HG03457 (cell line): ENCODE measurements around the gene PPP1R14B.
A peak's percentile ranks its signal among the peaks of the same experiment; 100 is the strongest.

Experiments
- ATAC-seq: cut with Tn5 transposase; IDR thresholded peaks from one replicate; pipeline ENCODE4 v1.9.1; 2021; ENCODE audit warnings: moderate number of reproducible peaks; ENCODE audit not compliant: unreplicated experiment

Gene PPP1R14B

GRCh38 chr11:64246871-64247728, at the start of gene PPP1R14B:
Gene PPP1R14B, minus strand, starts transcription at chr11:64246943. Its CDS starts 270 bp downstream, at chr11:64246673.
- ATAC-seq: no peak

- ATAC-seq: no peak
These were observed 49.5 kb upstream of the PPP1R14B start for GRCh38 chr11:64296236-64296635.

- no peak for ATAC-seq
These were observed 49.0 kb upstream of the PPP1R14B start for GRCh38 chr11:64295760-64296159.

GRCh38 chr11:64294774-64295173, 48.0 kb upstream of the PPP1R14B start:
- no peak for ATAC-seq

- ATAC-seq: no peak
These were observed 45.9 kb upstream of the PPP1R14B start for GRCh38 chr11:64292460-64293254.

GRCh38 chr11:64291752-64292459, 45.2 kb upstream of the PPP1R14B start:
- ATAC-seq: no peak

- no peak for ATAC-seq
These were observed 44.6 kb upstream of the PPP1R14B start, which contains the start of gene KCNK4 for GRCh38 chr11:64291262-64291751. Gene KCNK4, plus strand, starts transcription at chr11:64291302. Its CDS starts 1,717 bp downstream, at chr11:64293019.

- ATAC-seq: no peak
These were observed 43.9 kb upstream of the PPP1R14B start for GRCh38 chr11:64290352-64291261.

GRCh38 chr11:64289002-64289564, 42.3 kb upstream of the PPP1R14B start:
- no peak for ATAC-seq

GRCh38 chr11:64288353-64288750, 41.6 kb upstream of the PPP1R14B start:
- no peak for ATAC-seq

GRCh38 chr11:64287676-64288352, 41.1 kb upstream of the PPP1R14B start:
- ATAC-seq: no peak

- ATAC-seq: no peak
These were observed 40.0 kb upstream of the PPP1R14B start for GRCh38 chr11:64286801-64287159.

GRCh38 chr11:64285885-64286800, 39.4 kb upstream of the PPP1R14B start:
- no peak for ATAC-seq

- peak; percentile 37 for ATAC-seq
These were observed 38.5 kb upstream of the PPP1R14B start, which contains the start of gene GPR137 for GRCh38 chr11:64284962-64285884. Gene GPR137, plus strand, starts transcription at chr11:64285848. Its CDS starts 677 bp downstream, at chr11:64286525.

GRCh38 chr11:64284048-64284961, 37.6 kb upstream of the PPP1R14B start, which contains the start of gene BAD:
Gene BAD, minus strand, starts transcription at chr11:64284665. Its CDS starts 297 bp downstream, at chr11:64284368.
- ATAC-seq: peak; percentile 53

GRCh38 chr11:64283092-64283491, 36.3 kb upstream of the PPP1R14B start:
- no peak for ATAC-seq
